Pons (tissue), 1 donor: ENCODE measurements around the gene OOSP1.
"Not testable (repeated sequence)": the region's sequence is repeated elsewhere in the genome, so short reads cannot be mapped to it uniquely, and the experiment has no call there.

ENCODE experiments used
- DNase-seq: peaks from one replicate; pipeline ENCODE4 v3.0.0-alpha.2; 2016; ENCODE audit warnings: low spot score

OOSP1 gene, protein sequence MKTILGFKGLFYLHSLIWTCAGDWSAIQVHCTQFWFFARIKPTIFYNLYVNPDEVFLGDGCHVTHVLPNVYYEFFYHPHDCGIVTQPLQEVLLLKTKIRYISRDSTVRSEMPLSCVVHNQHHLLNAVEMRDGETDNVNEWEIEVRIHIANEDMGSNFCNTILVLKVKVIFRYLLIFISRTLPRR

DNA sequence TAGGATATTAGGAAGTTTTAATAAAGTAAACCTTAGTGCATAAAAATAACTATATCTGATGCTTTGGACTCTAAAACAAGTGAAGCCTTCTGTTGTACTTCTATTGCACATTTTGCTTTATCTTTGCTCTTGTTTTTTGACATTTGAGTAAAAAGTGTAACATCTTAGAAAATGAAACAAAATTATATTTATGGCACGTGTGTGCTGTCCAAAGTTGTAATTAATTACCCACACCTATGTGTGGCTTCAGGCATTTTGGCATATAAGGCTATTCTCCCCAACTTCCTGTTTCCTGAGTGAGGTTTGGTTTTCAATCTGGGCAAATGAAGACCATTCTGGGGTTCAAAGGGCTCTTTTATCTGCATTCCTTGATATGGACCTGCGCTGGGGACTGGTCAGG lies at the start of gene OOSP1:
OOSP1 (plus strand) TSS at position 301 of the 400 bp plus-strand sequence; CDS start at position 324, 23 bp downstream.
- no peak for DNase-seq

DNA sequence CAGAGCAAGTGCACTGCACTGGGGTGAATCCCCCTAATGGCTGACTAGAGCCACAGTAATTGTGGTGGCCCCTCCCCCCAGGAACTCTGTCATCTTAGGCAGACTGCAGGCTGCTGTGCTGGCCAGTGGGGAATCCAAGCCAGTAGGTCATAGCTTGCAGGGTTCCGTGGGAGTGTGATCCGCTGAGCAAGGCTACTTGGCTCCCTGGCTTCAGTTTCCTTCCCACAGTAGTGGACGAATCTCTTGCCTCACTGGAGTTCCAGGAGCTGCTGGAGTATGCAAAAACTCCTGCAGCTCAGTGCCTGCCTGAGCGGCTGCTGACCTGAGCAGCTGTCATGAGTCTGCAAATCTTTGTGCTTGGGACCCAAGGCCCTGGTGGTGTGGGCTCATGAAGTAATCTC lies 46.5 kb upstream of the OOSP1 start:
- DNase-seq, result no peak

DNA sequence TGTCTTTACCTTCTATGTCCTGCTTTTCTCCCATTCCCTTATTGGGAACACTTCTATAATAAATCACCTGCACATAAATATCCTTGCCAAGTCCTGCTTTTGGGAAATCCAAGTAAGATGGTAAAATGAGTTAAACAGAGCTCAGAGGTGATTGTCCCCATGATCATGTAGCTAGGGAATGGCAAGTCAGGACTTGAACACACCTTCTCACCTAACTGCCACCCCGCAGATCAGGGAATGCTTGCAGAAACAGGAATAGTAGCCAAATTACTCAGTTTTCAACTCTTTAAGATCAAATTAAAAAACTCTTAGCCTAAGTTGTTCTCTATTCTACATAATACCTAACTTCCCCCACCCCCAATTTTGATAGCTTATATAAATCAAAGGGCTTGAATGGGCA lies 43.6 kb upstream of the OOSP1 start:
- no peak for DNase-seq

DNA sequence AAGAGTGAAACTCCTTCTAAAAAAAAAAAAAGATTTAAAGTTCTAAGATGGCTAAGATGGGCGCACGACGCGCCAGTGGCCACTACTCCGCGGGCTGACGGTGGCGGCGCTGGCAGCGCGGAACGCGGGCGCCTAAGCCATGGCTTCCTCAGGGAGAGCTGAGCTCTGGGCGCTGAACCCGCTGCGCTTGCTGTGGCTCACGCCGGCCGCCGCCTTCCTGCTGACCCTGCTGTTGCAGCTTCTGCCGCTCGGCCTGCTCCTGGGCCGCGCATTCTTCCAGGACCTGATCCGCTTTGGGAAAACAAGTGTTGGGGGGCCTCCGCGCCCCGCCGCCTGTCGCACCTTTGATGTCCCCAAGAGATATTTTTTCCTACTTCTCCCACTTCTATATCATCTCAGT lies 40.2 kb upstream of the OOSP1 start:
- DNase-seq, result no peak

GRCh38 chr11:59898650-59899049 lies 39.6 kb upstream of the OOSP1 start:
- DNase-seq, result no peak

- DNase-seq, result no peak
Measured at GRCh38 chr11:59899532-59899931, 38.7 kb upstream of the OOSP1 start.

GRCh38 chr11:59900366-59901126 lies 37.7 kb upstream of the OOSP1 start:
- DNase-seq, result no peak

- no peak for DNase-seq
Measured at GRCh38 chr11:59901306-59901705, 36.9 kb upstream of the OOSP1 start.

- DNase-seq, result not testable (repeated sequence)
Measured at GRCh38 chr11:59903569-59903968, 34.7 kb upstream of the OOSP1 start.

DNA sequence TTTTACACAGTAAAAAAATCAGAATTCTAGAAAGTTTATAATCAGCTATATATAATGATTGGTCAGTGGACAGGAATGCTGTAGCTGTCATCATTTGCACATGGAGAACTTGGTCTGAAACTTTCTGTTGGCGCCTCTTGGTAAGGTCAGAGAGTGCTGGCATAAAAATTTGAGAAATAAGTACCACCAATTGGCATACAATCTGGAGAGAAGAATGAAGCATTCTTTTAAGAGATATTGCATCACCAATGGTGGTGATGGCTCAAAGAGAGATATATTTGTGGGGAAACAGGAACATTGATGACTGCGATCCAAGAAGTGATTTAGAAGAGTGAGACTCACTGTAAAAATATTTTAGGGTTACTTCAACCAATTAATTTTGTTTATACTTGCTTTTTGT lies 19.8 kb upstream of the OOSP1 start:
- no peak for DNase-seq

GRCh38 chr11:59918987-59919589 lies 19.1 kb upstream of the OOSP1 start:
- peak; percentile 14 for DNase-seq

DNA sequence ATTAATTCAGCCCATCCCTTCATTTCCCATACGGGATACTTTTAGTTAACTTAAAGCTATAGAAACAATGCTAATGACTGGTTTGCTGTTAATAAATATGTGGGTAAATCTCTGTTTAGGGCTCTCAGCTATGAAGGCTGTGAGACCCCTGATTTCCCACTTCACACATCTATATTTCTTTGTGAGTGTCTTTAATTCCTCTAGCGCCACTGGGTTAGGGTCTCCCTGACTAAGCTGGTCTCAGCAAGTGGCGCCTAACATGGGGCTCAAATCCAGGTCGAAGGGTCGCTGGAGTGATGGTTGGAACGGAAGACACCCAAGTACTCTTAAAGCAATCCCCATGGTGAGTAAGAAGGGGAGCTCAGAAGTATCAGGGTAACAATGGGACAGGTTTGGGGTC lies 14.4 kb upstream of the OOSP1 start:
- no peak for DNase-seq

GRCh38 chr11:59931688-59932087 lies 6.5 kb upstream of the OOSP1 start:
- DNase-seq, result no peak

GRCh38 chr11:59938718-59939117 lies 486 bp downstream of the OOSP1 start:
- DNase-seq, result no peak

- DNase-seq, result no peak
Measured at GRCh38 chr11:59939482-59939881, 1.2 kb downstream of the OOSP1 start.

GRCh38 chr11:59941091-59941490 lies 2.9 kb downstream of the OOSP1 start:
- no peak for DNase-seq

- no peak for DNase-seq
Measured at GRCh38 chr11:59943997-59944714, 5.9 kb downstream of the OOSP1 start.

DNA sequence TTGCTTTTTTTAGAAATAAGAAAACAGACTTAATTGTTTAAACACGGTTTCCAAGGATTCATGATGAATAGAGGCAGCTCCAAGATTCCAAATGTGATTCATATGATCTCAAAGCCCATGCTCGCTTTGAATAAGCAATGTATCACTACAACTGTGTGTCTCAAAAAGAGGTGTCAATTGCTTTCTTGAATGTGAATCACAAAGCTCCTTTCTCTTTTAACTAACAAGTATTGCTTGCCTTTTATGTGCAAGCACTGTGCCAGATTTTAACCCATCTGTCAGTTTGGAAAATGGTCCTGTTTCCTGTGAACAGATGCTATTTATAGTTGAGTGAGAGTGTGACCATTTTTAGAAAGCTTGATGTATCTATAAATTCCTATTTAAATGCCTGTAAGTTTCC lies 6.5 kb downstream of the OOSP1 start:
- DNase-seq, result peak; percentile 4

DNA sequence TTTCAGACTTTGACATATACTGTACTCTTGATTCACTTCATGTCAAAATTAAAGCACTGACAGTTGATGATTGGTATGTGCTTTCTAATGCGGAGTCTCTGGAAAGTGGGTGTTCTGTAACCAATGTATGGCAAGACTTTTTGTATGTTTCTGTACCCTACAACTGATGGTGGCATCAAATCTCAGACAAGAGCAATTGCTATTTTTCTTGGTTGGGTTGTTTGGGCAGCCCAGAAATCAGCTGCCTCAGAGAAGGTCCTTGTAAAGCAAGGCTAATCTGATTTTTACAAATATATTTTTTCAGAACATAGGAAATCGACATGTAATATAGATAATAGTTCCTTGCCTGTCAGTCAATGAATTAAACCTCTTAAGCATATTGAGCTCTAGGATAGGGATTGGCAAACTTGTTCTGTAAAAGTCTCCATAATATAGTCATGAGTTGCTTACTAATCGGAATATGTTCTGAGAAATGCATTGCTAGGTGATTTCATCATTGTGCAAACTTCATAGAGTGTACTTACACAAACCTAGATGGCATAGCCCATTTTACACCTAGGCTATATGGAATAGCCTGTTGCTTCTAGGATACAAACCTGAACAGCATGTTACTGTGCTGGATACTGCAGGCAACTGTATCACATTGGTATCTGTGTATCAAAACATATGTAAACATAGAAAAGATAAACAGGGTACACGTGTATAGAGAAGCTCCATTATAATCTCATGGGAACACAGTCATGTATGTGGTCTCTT lies 15.4 kb downstream of the OOSP1 start:
- no peak for DNase-seq

DNA sequence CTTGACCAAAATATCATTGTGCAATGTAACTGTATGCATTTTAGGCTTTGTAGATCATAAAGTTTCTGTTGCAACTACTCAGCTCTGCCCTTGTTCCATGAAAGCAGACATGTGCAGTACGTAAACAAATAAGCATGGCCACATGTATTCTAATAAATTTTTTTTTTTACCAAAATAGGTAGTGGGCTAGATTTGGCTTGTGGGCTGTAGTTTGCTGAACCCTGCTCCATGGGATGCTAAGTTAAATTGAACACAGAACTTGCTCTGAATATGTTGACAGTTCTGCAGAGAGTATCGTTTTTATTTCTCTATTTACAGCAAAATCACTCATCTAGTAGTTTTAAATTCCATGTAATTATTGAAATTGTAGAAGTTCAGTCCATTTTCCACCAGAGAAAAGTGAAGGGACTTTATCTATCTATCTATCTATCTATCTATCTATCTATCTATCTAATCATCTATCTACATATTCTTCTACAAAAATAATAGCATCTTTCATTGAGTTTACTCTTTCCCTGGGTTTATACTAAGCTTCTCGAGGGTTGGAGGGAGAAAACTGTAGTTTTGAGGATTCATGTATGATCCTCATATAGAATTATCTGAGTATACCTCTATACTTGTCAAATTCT lies 16.1 kb downstream of the OOSP1 start:
- no peak for DNase-seq

GRCh38 chr11:59957094-59957493 lies 18.9 kb downstream of the OOSP1 start:
- no peak for DNase-seq
